Liver (tissue), 9 donors: Measurements from ENCODE around the gene AFM. TPM values are rescaled to one million over a fixed set of nuclear protein-coding genes. Genes with fewer than 3 reads are reported as not detected.

Experiments
- DNase-seq: peaks from one replicate; pipeline ENCODE4 v3.0.0-alpha.2; 2017; ENCODE audit warnings: low spot score
- H3K27ac ChIP-seq, 2 donors: one replicate each; pipeline ENCODE4 v1.7.0; 2013; ENCODE audit warnings: inconsistent platforms in 2 of 2, low read length in 2 of 2, control low read depth in 1 of 2, low read depth in 1 of 2, mild to moderate bottlenecking in 1 of 2
- H3K27me3 ChIP-seq, 4 donors: one replicate each; pipeline versions ENCODE4 v1.6.1 to v1.7.0; 2013; ENCODE audit warnings: low read length in 3 of 4, inconsistent platforms in 1 of 4, mild to moderate bottlenecking in 1 of 4, moderate library complexity in 1 of 4; ENCODE audit not compliant: control insufficient read depth in 4 of 4, insufficient read depth in 4 of 4
- H3K36me3 ChIP-seq, 4 donors: one replicate each; pipeline versions ENCODE4 v1.6.1 to v1.7.0; 2013; ENCODE audit warnings: low read length in 3 of 4, mild to moderate bottlenecking in 3 of 4, low read depth in 1 of 4, moderate library complexity in 1 of 4; ENCODE audit not compliant: control insufficient read depth in 4 of 4, insufficient read depth in 3 of 4
- H3K4me1 ChIP-seq, 4 donors: one replicate each; pipeline versions ENCODE4 v1.6.1 to v1.7.0; 2013; ENCODE audit warnings: low read length in 3 of 4, mild to moderate bottlenecking in 3 of 4, moderate library complexity in 1 of 4; ENCODE audit not compliant: control insufficient read depth in 4 of 4, insufficient read depth in 4 of 4
- H3K4me3 ChIP-seq, 3 donors: one replicate each; pipeline versions ENCODE4 v1.6.1 to v1.7.0; 2013; ENCODE audit warnings: low read length in 3 of 3, control low read depth in 1 of 3, low read depth in 1 of 3, mild to moderate bottlenecking in 1 of 3
- H3K9ac ChIP-seq, 2 donors: one replicate each; pipeline ENCODE4 v1.7.0; 2013; ENCODE audit warnings: low read length in 2 of 2, mild to moderate bottlenecking in 2 of 2, moderate library complexity in 2 of 2, control low read depth in 1 of 2, low read depth in 1 of 2
- H3K9me3 ChIP-seq, 4 donors: one replicate each; pipeline versions ENCODE4 v1.6.1 to v1.7.0; 2013; ENCODE audit warnings: low read length in 3 of 4; ENCODE audit not compliant: control insufficient read depth in 4 of 4
- EGR1 ChIP-seq, 2 donors: IDR thresholded peaks; 2 replicates each; pipeline ENCODE4 v1.6.1; 2016 to 2018; ENCODE audit warnings: antibody characterized with exemption in 2 of 2, low read depth in 2 of 2
- FOXA1 ChIP-seq: IDR thresholded peaks from 2 replicates; pipeline ENCODE4 v1.6.1; 2016; ENCODE audit warnings: antibody characterized with exemption
- FOXA2 ChIP-seq: IDR thresholded peaks from 2 replicates; pipeline ENCODE4 v1.6.1; 2016; ENCODE audit warnings: antibody characterized with exemption
- GABPA ChIP-seq, 2 donors: IDR thresholded peaks in 1 of 2; conservative IDR thresholded peaks in 1 of 2; 2 replicates each; pipeline ENCODE4 v1.6.1; 2016; ENCODE audit warnings: antibody characterized with exemption in 2 of 2, mild to moderate bottlenecking in 1 of 2, moderate library complexity in 1 of 2
- HNF4A ChIP-seq, 2 donors: conservative IDR thresholded peaks; 2 replicates each; pipeline ENCODE4 v1.6.1; 2016; ENCODE audit warnings: antibody characterized with exemption in 2 of 2, mild to moderate bottlenecking in 2 of 2
- HNF4G ChIP-seq: IDR thresholded peaks from 2 replicates; pipeline ENCODE4 v1.6.1; 2016; ENCODE audit warnings: antibody characterized with exemption
- JUND ChIP-seq, 2 donors: IDR thresholded peaks; 2 replicates each; pipeline ENCODE4 v1.6.1; 2016; ENCODE audit warnings: antibody characterized with exemption in 2 of 2
- RAD21 ChIP-seq, 2 donors: IDR thresholded peaks; 2 replicates each; pipeline ENCODE4 v1.6.1; 2016; ENCODE audit warnings: antibody characterized with exemption in 2 of 2, mild to moderate bottlenecking in 2 of 2
- SP1 ChIP-seq: IDR thresholded peaks from 2 replicates; pipeline ENCODE4 v1.6.1; 2018; ENCODE audit warnings: antibody characterized with exemption, mild to moderate bottlenecking
- TAF1 ChIP-seq: conservative IDR thresholded peaks from 2 replicates; pipeline ENCODE4 v1.6.1; 2016; ENCODE audit warnings: antibody characterized with exemption, mild to moderate bottlenecking
- YY1 ChIP-seq: IDR thresholded peaks from 2 replicates; pipeline ENCODE4 v1.6.1; 2016; ENCODE audit warnings: antibody characterized with exemption, mild to moderate bottlenecking
- WGBS: extraction: QIAGEN DNeasy Blood & Tissue Kit; methylation state at CpG from one replicate; pipeline ENCODE4 v1.1.7; 2013; 5-methylcytosine and 5-hydroxymethylcytosine counted together
- polyA plus RNA-seq, 2 donors: library from polyadenylated mRNA; stranded (reverse) in 1 of 2; unstranded in 1 of 2; fragments of 200-250 nt in 1 of 2; fragments of >200 nt in 1 of 2; fragmentation: Nextera tagmentation in 1 of 2; extraction: Ambion mirVana in 1 of 2; gene quantifications; one replicate each; pipeline versions ENCODE4 v1.2.1 to v1.2.3, GENCODE V29; 2013 to 2015
- total RNA-seq, 2 donors: library from RNA; depleted of rRNA; stranded (reverse); fragments of >200 nt; gene quantifications; one replicate each; pipeline ENCODE4 v1.2.3, GENCODE V29; 2014
- TF ChIP-seq, protein P1 (sequence below): IDR thresholded peaks from 2 replicates; pipeline ENCODE4 v1.6.1; 2016; ENCODE audit warnings: antibody characterized with exemption
- TF ChIP-seq, protein P2 (sequence below): IDR thresholded peaks from 2 replicates; pipeline ENCODE4 v1.6.1; 2016; ENCODE audit warnings: antibody characterized with exemption, mild to moderate bottlenecking
- TF ChIP-seq, protein P3 (sequence below): IDR thresholded peaks from 2 replicates; pipeline ENCODE4 v1.6.1; 2016; ENCODE audit warnings: antibody characterized with exemption
- donor health status: healthy.
- donor health status: healthy.
- donor health status: healthy.
- donor health status: healthy.
- donor health status: healthy.

AFM gene
- total and polyA plus RNA-seq, 4 donors, result 40.1 to 274 (median 164) TPM

- H3K36me3 ChIP-seq, result peaks cover 3 to 42% (median 20%) of the 10 kb centered on the region in 4 donors
- no peak overlapping the region for H3K4me3 ChIP-seq
- no peaks in the 10 kb centered on the region for H3K9me3 ChIP-seq
- no peak for TF ChIP-seq YY1
- TF ChIP-seq, protein P1, sequence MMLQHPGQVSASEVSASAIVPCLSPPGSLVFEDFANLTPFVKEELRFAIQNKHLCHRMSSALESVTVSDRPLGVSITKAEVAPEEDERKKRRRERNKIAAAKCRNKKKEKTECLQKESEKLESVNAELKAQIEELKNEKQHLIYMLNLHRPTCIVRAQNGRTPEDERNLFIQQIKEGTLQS, result no peak
- TF ChIP-seq RAD21 (IDR thresholded peaks at IDR 0.05), result no peak
- TF ChIP-seq, protein P2, sequence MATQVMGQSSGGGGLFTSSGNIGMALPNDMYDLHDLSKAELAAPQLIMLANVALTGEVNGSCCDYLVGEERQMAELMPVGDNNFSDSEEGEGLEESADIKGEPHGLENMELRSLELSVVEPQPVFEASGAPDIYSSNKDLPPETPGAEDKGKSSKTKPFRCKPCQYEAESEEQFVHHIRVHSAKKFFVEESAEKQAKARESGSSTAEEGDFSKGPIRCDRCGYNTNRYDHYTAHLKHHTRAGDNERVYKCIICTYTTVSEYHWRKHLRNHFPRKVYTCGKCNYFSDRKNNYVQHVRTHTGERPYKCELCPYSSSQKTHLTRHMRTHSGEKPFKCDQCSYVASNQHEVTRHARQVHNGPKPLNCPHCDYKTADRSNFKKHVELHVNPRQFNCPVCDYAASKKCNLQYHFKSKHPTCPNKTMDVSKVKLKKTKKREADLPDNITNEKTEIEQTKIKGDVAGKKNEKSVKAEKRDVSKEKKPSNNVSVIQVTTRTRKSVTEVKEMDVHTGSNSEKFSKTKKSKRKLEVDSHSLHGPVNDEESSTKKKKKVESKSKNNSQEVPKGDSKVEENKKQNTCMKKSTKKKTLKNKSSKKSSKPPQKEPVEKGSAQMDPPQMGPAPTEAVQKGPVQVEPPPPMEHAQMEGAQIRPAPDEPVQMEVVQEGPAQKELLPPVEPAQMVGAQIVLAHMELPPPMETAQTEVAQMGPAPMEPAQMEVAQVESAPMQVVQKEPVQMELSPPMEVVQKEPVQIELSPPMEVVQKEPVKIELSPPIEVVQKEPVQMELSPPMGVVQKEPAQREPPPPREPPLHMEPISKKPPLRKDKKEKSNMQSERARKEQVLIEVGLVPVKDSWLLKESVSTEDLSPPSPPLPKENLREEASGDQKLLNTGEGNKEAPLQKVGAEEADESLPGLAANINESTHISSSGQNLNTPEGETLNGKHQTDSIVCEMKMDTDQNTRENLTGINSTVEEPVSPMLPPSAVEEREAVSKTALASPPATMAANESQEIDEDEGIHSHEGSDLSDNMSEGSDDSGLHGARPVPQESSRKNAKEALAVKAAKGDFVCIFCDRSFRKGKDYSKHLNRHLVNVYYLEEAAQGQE, result no peak
- no peak for TF ChIP-seq FOXA1
- TF ChIP-seq HNF4A (conservative IDR thresholded peaks at IDR 0.05), result no peak
- TF ChIP-seq EGR1 (IDR thresholded peaks at IDR 0.05; ENCODE audit: low read depth in 2 of 2), result no peak
- no peak for TF ChIP-seq GABPA (IDR thresholded peaks at IDR 0.05 in 1 of 2, conservative IDR thresholded peaks at IDR 0.05 in 1 of 2)
- TF ChIP-seq TAF1, result no peak
- no peak for TF ChIP-seq HNF4G
- TF ChIP-seq, protein P3, sequence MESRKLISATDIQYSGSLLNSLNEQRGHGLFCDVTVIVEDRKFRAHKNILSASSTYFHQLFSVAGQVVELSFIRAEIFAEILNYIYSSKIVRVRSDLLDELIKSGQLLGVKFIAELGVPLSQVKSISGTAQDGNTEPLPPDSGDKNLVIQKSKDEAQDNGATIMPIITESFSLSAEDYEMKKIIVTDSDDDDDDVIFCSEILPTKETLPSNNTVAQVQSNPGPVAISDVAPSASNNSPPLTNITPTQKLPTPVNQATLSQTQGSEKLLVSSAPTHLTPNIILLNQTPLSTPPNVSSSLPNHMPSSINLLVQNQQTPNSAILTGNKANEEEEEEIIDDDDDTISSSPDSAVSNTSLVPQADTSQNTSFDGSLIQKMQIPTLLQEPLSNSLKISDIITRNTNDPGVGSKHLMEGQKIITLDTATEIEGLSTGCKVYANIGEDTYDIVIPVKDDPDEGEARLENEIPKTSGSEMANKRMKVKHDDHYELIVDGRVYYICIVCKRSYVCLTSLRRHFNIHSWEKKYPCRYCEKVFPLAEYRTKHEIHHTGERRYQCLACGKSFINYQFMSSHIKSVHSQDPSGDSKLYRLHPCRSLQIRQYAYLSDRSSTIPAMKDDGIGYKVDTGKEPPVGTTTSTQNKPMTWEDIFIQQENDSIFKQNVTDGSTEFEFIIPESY, result no peak
- no peak overlapping the region for H3K9ac ChIP-seq
- H3K4me1 ChIP-seq, result peaks cover 3 to 44% (median 18%) of the 10 kb centered on the region in 4 donors
- DNase-seq, result no peak
- H3K27me3 ChIP-seq, result no peaks in the 10 kb centered on the region
- peak overlapping the region in 1 of 2 donors; percentile 24 for H3K27ac ChIP-seq
These were observed 4.1 kb downstream of the AFM start for GRCh38 chr4:73485596-73485995.

GRCh38 chr4:73486497-73486896 lies 5.0 kb downstream of the AFM start:
- peak overlapping the region in 1 of 2 donors; percentile 19 for H3K27ac ChIP-seq
- WGBS, result 48% methylated on average over 1 of the region's 1 CpG
- H3K4me1 ChIP-seq, result peaks cover 3 to 39% (median 16%) of the 10 kb centered on the region in 4 donors
- H3K27me3 ChIP-seq, result no peaks in the 10 kb centered on the region
- no peak overlapping the region for H3K9ac ChIP-seq
- TF ChIP-seq FOXA1, result no peak
- no peak overlapping the region for H3K4me3 ChIP-seq
- DNase-seq, result no peak
- H3K36me3 ChIP-seq, result peaks cover 5 to 49% (median 23%) of the 10 kb centered on the region in 4 donors
- H3K9me3 ChIP-seq, result no peaks in the 10 kb centered on the region

DNA sequence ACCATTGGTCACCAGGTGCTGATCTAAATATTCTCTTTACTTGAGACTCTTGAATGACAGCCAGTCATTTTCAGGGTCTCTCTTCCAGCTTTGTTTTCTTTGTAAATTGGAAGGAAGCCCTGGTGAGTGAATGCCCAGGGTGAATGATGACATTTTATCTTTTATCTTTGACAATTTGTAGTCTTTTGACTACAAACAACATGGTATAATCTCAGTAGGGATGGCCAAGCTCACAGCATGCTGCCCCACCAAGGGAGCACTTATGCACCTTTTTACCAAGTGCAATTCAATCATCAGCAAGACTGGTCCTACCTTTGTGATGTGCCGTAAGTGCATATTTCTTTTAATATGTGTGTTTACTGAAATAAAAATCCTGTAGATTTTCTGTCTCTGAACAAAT lies 5.7 kb downstream of the AFM start:
- no peak for DNase-seq
- no peak overlapping the region for H3K27ac ChIP-seq
- no peak overlapping the region for H3K9ac ChIP-seq
- TF ChIP-seq FOXA2 (no peak), FOXA1 (no peak), EGR1 (IDR thresholded peaks at IDR 0.05; ENCODE audit: low read depth in 2 of 2) (no peak), JUND (IDR thresholded peaks at IDR 0.05) (no peak), TAF1 (no peak), HNF4A (conservative IDR thresholded peaks at IDR 0.05) (no peak), SP1 (no peak)
- peaks cover 5 to 52% (median 25%) of the 10 kb centered on the region in 4 donors for H3K36me3 ChIP-seq
- H3K9me3 ChIP-seq, result no peaks in the 10 kb centered on the region
- WGBS, result 95% methylated on average over 1 of the region's 1 CpG
- no peaks in the 10 kb centered on the region for H3K27me3 ChIP-seq
- peaks cover 3 to 39% (median 16%) of the 10 kb centered on the region in 4 donors for H3K4me1 ChIP-seq
- H3K4me3 ChIP-seq, result no peak overlapping the region
